Sigmoid colon (tissue), 7 donors: Measurements from ENCODE around the gene PCDHB3. TPM values are rescaled to one million over a fixed set of nuclear protein-coding genes. Genes with fewer than 3 reads are reported as not detected.
"Not testable (repeated sequence)": the region's sequence is repeated elsewhere in the genome, so short reads cannot be mapped to it uniquely, and the experiment has no call there.

ENCODE experiments used
- DNase-seq: peaks from one replicate; pipeline ENCODE4 v3.0.0-alpha.2; 2019
- H3K27ac ChIP-seq, 4 donors: fragments of 200-600 bp; sonication (generic); one replicate each; pipeline ENCODE4 v1.5.1; 2016 to 2019; ENCODE audit warnings: mild to moderate bottlenecking in 1 of 4
- H3K27me3 ChIP-seq, 3 donors: fragments of 200-600 bp; sonication (generic); one replicate each; pipeline ENCODE4 v1.5.1; 2019; ENCODE audit warnings: mild to moderate bottlenecking in 1 of 3
- H3K36me3 ChIP-seq, 4 donors: fragments of 200-600 bp; sonication (generic); one replicate each; pipeline ENCODE4 v1.5.1; 2016 to 2019
- H3K4me1 ChIP-seq, 4 donors: fragments of 200-600 bp; sonication (generic); one replicate each; pipeline ENCODE4 v1.5.1; 2017 to 2019
- H3K4me3 ChIP-seq, 4 donors: fragments of 200-600 bp; sonication (generic); one replicate each; pipeline ENCODE4 v1.5.1; 2017 to 2019; ENCODE audit warnings: mild to moderate bottlenecking in 2 of 4, moderate library complexity in 1 of 4
- H3K9me3 ChIP-seq, 4 donors: fragments of 200-600 bp in 3 of 4; sonication (generic) in 3 of 4; one replicate each; pipeline versions ENCODE4 v1.5.1 to v1.6.1; 2013 to 2019
- CTCF ChIP-seq, 4 experiments: fragments of 450-650 bp in 3 of 4; fragments of 200-600 bp in 1 of 4; IDR thresholded peaks; one replicate each; pipeline ENCODE4 v1.5.1; 2016 to 2019; ENCODE audit warnings: antibody characterized with exemption in 4 of 4, mild to moderate bottlenecking in 3 of 4, moderate library complexity in 2 of 4
- EP300 ChIP-seq, 4 donors: sonication (generic); formaldehyde crosslinking; IDR thresholded peaks; one replicate each; pipeline ENCODE4 v1.6.1; 2017; ENCODE audit warnings: antibody characterized with exemption in 4 of 4
- POLR2A ChIP-seq, 2 donors: fragments of 450-650 bp; IDR thresholded peaks; one replicate each; pipeline ENCODE4 v1.6.1; 2016; ENCODE audit warnings: antibody characterized with exemption in 2 of 2, mild to moderate bottlenecking in 2 of 2, moderate library complexity in 2 of 2
- POLR2AphosphoS5 ChIP-seq, 4 donors: sonication (generic); formaldehyde crosslinking; IDR thresholded peaks; one replicate each; pipeline ENCODE4 v1.6.1; 2017; ENCODE audit warnings: antibody characterized with exemption in 4 of 4
- WGBS, 2 donors: extraction: QIAGEN DNeasy Blood & Tissue Kit; methylation state at CpG; one replicate each; pipeline ENCODE4 v1.1.7; 2013; 5-methylcytosine and 5-hydroxymethylcytosine counted together
- intact Hi-C: fragments of 100-400 bp; cut with DNase I; formaldehyde crosslinking; loops from one replicate; pipeline ENCODE4 v1.15.1; 2023
- polyA plus RNA-seq, 3 donors: library from polyadenylated mRNA; stranded (reverse); fragments of 200-250 nt; gene quantifications; one replicate each; pipeline ENCODE4 v1.2.3, GENCODE V29; 2013
- total RNA-seq, 4 donors: library from RNA; depleted of rRNA; stranded (reverse); fragments of >200 nt; gene quantifications; one replicate each; pipeline ENCODE4 v1.1.0, GENCODE V29; 2016
- donor health status: healthy with polysubstance abuse.
- donor health status: Bipolar disorder and iron deficiency.
- donor health status: healthy.

PCDHB3 gene
- total and polyA plus RNA-seq, 7 donors = 0.23 to 4.9 (median 1.8) TPM; not detected in 2

- Histone ChIP-seq H3K27ac (no peak overlapping the region), H3K36me3 (no peaks in the 10 kb centered on the region), H3K4me3 (no peak overlapping the region), H3K27me3 (peaks cover 0 to 31% (median 0%) of the 10 kb centered on the region in 3 donors), H3K4me1 (no peaks in the 10 kb centered on the region), H3K9me3 (peaks cover 0 to 18% (median 5%) of the 10 kb centered on the region in 4 donors)
- intact Hi-C loops = loop anchor here (5.0 kb wide), 1 partner anchor 480 kb away; no protein-coding TSS in a partner anchor
- no peak for DNase-seq
- no peak for TF ChIP-seq POLR2A (IDR thresholded peaks at IDR 0.05)
- no peak for TF ChIP-seq CTCF (IDR thresholded peaks at IDR 0.05)
- TF ChIP-seq POLR2AphosphoS5 (IDR thresholded peaks at IDR 0.05) = no peak
- TF ChIP-seq EP300 (IDR thresholded peaks at IDR 0.05) = no peak
These were observed 18.0 kb upstream of the PCDHB3 start for GRCh38 chr5:141082228-141082627.

- intact Hi-C loops = loop anchor here (5.0 kb wide), 1 partner anchor 478 kb away; no protein-coding TSS in a partner anchor
- WGBS, 2 donors = 16 to 31% methylated on average over 21 of the region's 21 CpGs
- H3K4me1 ChIP-seq = no peaks in the 10 kb centered on the region
- H3K4me3 ChIP-seq = peak overlapping the region; percentile 6 to 50 (median 44)
- TF ChIP-seq POLR2AphosphoS5 (IDR thresholded peaks at IDR 0.05) (no peak), CTCF (IDR thresholded peaks at IDR 0.05) (peak; percentile 10 to 57 (median 34))
- peaks cover 0 to 8% (median 4%) of the 10 kb centered on the region in 4 donors for H3K9me3 ChIP-seq
- H3K27me3 ChIP-seq = peaks cover 0 to 10% (median 0%) of the 10 kb centered on the region in 3 donors
- H3K27ac ChIP-seq = peak overlapping the region; percentile 60 to 69 (median 64)
- no peak for DNase-seq
- no peaks in the 10 kb centered on the region for H3K36me3 ChIP-seq
These were observed 15.7 kb upstream of the PCDHB3 start for GRCh38 chr5:141084487-141084989.

- TF ChIP-seq CTCF (IDR thresholded peaks at IDR 0.05) = no peak
- TF ChIP-seq EP300 (IDR thresholded peaks at IDR 0.05) = no peak
- peak in 1 of 4 donors; percentile 26 for TF ChIP-seq POLR2AphosphoS5 (IDR thresholded peaks at IDR 0.05)
- TF ChIP-seq POLR2A (IDR thresholded peaks at IDR 0.05) = no peak
- Histone ChIP-seq H3K9me3 (peaks cover 4 to 36% (median 22%) of the 10 kb centered on the region in 4 donors), H3K27ac (peak within 1 kb of the TSS in 1 of 4 donors; percentile 23), H3K36me3 (no peaks in the 10 kb centered on the region), H3K27me3 (peaks cover 0 to 36% (median 0%) of the 10 kb centered on the region in 3 donors), H3K4me1 (no peaks in the 10 kb centered on the region), H3K4me3 (peak within 1 kb of the TSS; percentile 9 to 38 (median 30))
- 22 to 37% methylated on average over 29 of the region's 29 CpGs for whole genome bisulfite sequencing, 2 donors
- intact Hi-C loops = no loop called here
- no peak for DNase-seq
These were observed 5.6 kb upstream of the PCDHB3 start, which contains the start of gene PCDHB2 for GRCh38 chr5:141094481-141095262. TSS of gene PCDHB2 (plus strand) at chr5:141094615. CDS start at chr5:141094791, 176 bp downstream.

- intact Hi-C loops = no loop called here
- Histone ChIP-seq H3K36me3 (no peaks in the 10 kb centered on the region), H3K27ac (no peak overlapping the region), H3K27me3 (peaks cover 0 to 39% (median 0%) of the 10 kb centered on the region in 3 donors), H3K4me3 (peak overlapping the region in 3 of 4 donors; percentile 24 to 38 (median 37)), H3K4me1 (no peaks in the 10 kb centered on the region), H3K9me3 (peaks cover 7 to 38% (median 20%) of the 10 kb centered on the region in 4 donors)
- DNase-seq = no peak
- WGBS, 2 donors = 47 to 62% methylated on average over 12 of the region's 12 CpGs
- TF ChIP-seq CTCF (IDR thresholded peaks at IDR 0.05) (no peak), EP300 (IDR thresholded peaks at IDR 0.05) (no peak), POLR2A (IDR thresholded peaks at IDR 0.05) (no peak), POLR2AphosphoS5 (IDR thresholded peaks at IDR 0.05) (no peak)
These were observed 5.0 kb upstream of the PCDHB3 start for GRCh38 chr5:141095263-141095641.

- intact Hi-C loops, DNase-seq, H3K36me3 ChIP-seq, H3K4me1 ChIP-seq, H3K4me3 ChIP-seq, H3K27ac ChIP-seq: not testable (repeated sequence)
- peaks cover 0 to 48% (median 0%) of the 10 kb centered on the region in 3 donors for H3K27me3 ChIP-seq
- WGBS, 2 donors = 48 to 77% methylated on average over 30 to 34 of the region's 46 CpGs
- peaks cover 8 to 44% (median 26%) of the 10 kb centered on the region in 4 donors for H3K9me3 ChIP-seq
These were observed 4.1 kb upstream of the PCDHB3 start for GRCh38 chr5:141096181-141096580.

- H3K36me3 ChIP-seq, DNase-seq, intact Hi-C loops, H3K4me3 ChIP-seq, H3K27ac ChIP-seq, H3K4me1 ChIP-seq: not testable (repeated sequence)
- H3K27me3 ChIP-seq = peaks cover 0 to 52% (median 0%) of the 10 kb centered on the region in 3 donors
- peaks cover 8 to 47% (median 27%) of the 10 kb centered on the region in 4 donors for H3K9me3 ChIP-seq
- WGBS, 2 donors = 45 to 71% methylated on average over 35 of the region's 38 CpGs
These were observed 3.7 kb upstream of the PCDHB3 start for GRCh38 chr5:141096586-141096985.
